HG03558 (cell line): Measurements from ENCODE around the gene NPIPB9.
A peak's percentile ranks its signal among the peaks of the same experiment; 100 is the strongest.
"Not testable (repeated sequence)": the region's sequence is repeated elsewhere in the genome, so short reads cannot be mapped to it uniquely, and the experiment has no call there.

Experiments
- ATAC-seq: cut with Tn5 transposase; IDR thresholded peaks from one replicate; pipeline ENCODE4 v1.9.1; 2021; ENCODE audit warnings: moderate number of reproducible peaks; ENCODE audit not compliant: unreplicated experiment; ENCODE audit errors: extremely low read depth

The NPIPB9 gene

DNA sequence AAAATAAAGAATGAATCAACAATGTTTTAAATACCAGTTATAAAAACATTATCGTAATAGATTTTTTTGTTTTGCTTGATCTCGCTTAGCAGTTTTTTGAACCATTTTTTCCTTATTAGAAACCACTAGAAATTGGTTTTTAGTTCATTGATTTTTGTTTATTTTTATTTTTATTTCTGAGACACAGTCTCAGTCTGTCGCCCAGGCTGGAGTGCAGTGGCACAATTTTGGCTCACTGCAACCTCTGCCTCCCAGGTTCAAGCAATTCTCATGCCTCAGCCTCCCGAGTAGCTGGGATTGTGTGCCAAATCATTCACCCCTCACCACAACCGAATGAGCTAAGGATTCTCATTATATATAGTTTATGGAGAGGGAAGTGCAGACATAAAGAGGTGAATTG lies at the start of gene NPIPB9:
NPIPB9 (plus strand) TSS at position 301 of the 400 bp plus-strand sequence.
- ATAC-seq, result not testable (repeated sequence)

- not testable (repeated sequence) for ATAC-seq
Observed at GRCh38 chr16:28704246-28704645, 47.3 kb upstream of the NPIPB9 start.

GRCh38 chr16:28711220-28712083 lies 40.1 kb upstream of the NPIPB9 start, which contains the start of gene EIF3C:
Gene EIF3C (plus strand): TSS chr16:28711464. CDS start chr16:28711687, 223 bp downstream.
- peak; percentile 87 for ATAC-seq

DNA sequence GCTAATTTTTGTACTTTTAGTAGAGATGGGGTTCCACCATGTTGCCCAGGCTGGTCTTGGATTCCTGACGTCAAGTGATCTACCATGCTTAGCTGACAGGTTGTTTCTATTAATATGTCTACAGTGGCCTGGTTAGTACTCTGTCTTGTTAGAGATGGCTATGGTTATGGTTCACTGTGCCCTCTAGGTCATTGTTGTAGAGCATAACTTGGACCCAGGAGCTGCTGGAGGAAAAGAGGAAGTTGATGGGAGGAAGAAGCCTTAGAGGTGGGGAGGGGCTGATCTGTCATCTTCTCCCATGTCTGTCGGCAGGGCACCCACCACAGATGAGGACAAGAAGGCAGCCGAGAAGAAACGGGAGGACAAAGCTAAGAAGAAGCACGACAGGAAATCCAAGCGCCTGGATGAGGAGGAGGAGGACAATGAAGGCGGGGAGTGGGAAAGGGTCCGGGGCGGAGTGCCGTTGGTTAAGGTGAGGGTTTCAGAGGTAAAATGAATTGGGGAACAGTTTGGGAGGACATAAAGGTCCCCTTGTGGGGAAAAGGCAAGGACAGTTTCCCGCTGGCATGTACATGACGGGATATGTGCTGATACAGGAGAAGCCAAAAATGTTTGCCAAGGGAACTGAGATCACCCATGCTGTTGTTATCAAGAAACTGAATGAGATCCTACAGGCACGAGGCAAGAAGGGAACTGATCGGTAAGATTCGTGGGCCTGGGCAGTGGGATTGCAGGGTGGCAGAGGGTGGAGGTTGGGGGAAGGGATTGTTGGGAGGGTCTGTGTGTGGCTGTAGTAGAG lies 28.5 kb upstream of the NPIPB9 start:
- ATAC-seq, result not testable (repeated sequence)

DNA sequence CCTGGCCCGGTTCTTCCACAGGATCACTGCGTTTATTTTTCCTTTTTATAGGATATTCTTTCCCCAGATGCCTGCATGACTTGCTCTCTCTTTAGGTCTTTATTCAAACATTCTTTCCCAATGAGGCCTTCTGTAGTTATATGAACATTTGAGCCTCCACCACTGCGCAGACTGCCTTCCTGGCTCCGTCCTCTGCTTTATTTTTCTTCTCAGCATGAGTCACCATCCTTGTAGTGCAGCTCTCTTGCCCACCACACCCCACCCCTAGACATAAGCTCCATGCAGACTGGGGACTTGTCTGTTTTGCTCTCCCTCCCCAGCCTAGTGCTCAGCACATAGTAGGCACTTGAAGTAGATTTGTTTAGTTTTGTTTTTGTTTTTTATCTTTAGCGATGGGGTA lies 20.3 kb upstream of the NPIPB9 start:
- ATAC-seq, result not testable (repeated sequence)

- not testable (repeated sequence) for ATAC-seq
Observed at GRCh38 chr16:28732455-28733124, 19.0 kb upstream of the NPIPB9 start.

DNA sequence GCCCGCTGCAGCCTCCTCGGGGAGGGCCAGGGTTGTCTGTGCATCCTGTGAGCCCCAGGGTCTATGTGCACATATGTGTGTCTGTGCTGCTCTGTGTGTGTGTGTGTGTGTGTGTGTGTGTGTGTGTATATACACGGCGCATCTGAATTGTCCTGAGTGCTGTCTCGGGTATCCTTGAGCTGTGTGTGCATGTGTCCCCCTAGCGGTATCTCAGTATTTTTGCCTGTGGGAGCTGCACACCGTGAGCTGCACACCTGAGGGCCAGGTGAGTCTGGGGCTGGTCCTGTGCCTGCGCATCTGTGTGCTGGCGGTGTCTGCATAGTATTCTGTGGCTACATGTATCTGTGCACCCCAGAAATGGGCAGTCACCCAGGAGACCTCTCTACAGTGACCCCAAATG lies 11.8 kb upstream of the NPIPB9 start:
- ATAC-seq, result not testable (repeated sequence)

GRCh38 chr16:28740631-28741030 lies 11.0 kb upstream of the NPIPB9 start:
- not testable (repeated sequence) for ATAC-seq

GRCh38 chr16:28741295-28741694 lies 10.3 kb upstream of the NPIPB9 start:
- ATAC-seq, result not testable (repeated sequence)

DNA sequence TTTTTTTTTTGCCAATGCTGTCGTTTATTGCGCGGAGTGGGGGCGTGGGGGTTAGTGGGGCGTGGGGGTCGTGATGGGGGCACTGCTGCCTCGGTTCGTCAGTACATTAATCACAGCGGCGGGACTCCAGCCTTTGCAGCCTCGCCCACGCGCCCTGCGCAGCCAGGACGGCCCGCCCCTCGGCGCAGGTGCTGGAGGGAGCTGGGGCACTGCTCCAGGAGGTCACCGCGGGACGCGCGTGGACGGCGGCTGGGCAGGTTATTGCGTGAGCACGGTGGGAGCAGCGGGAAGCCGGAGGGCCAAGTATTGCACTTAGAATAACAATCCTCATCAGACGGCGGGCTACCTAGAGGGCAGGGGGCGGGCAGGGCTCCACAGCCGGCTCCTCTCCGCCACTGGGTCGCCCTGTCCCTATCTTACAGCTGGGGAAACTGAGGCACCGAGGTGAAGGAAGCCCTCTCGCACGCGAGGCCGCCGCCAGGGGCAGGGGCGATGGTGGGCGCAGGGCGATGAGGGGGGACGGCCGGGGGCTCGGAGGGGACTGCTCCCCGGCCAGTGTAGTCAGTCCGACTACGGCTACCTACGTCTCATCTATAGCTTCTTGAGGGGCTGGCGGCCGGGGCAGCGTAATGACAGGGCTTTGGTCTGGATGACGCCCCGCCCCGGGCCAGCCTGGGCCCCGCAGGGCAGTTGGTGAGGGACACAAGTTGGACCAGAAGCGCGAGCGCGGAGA lies 4.8 kb upstream of the NPIPB9 start:
- ATAC-seq, result not testable (repeated sequence)

- not testable (repeated sequence) for ATAC-seq
Observed at GRCh38 chr16:28749997-28750465, 1.6 kb upstream of the NPIPB9 start.

GRCh38 chr16:28750469-28751067 lies 1.0 kb upstream of the NPIPB9 start:
- not testable (repeated sequence) for ATAC-seq

DNA sequence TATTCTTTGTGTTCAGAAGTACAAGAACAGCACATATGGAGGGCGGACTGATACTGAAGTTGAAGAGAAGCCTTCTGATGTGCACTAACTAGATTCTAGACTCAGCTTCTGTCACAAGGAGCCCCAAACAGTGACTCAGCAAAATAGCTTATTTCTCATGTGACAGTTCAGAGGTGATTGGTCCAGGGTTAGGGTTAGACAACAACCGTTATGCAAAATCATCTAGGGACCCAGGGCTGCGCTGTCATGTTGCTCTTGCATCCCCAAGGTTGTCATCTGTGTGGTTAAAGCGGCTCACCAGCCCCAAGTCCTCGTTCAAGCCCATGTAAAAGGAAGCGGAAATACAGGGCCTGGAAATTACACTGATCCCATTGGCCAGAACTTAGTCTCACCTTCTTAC lies 30.1 kb downstream of the NPIPB9 start:
- ATAC-seq, result not testable (repeated sequence)

DNA sequence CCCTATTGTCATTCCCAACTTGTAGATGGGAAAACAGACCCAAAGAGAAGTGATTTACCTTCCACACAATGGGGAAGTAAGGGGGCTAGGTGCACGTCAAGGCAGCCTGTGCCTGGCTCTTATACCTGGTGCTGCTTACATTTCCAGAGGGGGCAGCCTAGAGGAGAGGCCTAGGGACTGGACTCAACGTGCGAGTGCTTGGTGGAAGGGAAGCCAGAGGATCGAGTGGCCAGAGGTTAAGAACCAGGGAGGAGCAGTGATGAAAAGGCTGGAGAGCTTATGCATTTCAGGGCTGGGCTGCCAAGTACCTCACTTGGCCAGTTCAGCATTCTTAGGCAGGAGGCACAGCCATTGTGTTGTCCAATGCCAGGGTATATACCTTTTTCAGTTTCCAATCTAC lies 30.8 kb downstream of the NPIPB9 start:
- ATAC-seq, result not testable (repeated sequence)

DNA sequence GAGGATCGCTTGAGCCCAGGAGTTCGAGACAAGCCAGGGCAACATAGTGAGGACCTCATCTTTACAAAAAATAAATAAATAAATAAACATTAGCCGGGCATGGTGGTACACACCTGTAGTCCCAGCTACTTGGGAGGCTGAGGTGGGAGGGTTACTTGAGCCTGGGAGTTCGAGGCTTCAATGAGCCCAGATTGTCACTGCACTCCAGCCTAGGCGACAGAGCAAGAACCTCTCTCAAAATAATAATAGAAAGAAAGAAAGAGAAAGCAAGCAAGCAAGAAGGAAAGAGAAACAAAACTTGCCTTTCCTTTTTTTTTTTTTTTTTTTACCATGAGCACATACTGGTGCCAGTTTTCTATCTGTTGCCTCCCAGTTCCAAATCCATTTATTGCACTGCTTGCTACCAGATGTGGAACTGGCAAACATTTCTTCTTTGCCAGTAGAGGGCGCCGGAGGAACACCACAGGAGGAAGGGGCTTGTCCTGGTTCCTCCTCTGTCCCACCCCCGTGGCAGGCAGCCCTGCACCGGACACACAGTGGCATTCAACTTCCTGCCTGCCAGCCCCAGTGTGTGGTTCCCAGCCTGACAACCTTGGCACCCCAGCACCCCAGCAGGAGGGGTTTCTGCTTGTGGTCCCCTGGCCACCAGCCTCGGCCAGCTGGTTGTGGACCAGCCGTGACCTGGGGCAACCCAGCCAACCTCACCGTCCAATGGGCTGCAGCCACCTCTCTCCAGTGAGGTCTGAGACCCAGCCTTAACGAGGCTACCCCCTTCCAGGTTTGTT lies 50.8 kb downstream of the NPIPB9 start:
- not testable (repeated sequence) for ATAC-seq

DNA sequence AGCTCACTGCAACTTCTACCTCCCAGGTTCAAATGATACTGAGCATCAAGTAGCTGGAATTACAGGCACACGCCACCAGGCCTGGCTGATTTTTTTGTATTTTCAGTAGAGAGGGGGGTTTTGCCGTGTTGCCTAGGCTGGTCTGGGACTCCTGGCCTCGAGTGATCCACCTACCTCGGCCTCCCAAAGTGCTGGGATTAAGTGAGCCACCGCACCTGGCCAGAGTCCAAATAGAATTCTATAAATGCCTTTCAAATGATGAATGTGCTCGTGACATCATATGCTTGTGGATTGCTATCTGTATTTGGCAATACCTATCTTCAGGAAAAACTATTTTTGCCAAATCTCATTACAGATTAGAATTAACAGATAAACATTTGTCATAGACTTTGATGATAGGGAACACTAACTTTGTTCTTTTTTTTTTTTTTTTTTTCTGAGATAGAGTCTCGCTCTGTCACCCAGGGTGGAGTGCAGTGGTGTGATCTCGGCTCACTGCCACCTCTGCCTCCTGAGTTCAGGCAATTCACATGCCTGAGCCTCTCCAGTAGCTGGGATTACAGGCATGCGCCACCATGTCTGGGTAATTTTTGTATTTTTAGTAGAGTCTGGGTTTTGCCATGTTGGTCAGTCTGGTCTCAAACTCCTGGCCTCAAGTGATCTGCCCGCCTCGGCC lies 56.0 kb downstream of the NPIPB9 start:
- ATAC-seq, result not testable (repeated sequence)

DNA sequence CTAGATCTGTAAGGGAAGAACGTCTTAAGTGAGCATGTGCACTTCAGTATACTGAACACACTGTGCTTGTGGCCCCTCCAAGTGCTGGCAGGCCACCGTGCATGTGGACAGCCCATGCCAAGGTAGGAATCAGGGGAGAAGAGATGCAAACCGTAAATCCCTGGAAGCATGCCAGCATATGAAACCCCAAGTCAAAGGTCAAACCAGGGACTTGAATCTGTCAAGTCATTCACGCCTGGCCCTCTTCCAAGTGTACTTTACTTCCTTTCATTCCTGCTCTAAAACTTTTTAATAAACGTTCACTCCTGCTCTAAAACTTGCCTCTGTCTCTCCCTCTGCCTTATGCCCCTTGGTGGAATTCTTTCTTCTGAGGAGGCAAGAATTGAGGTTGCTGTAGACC lies 68.4 kb downstream of the NPIPB9 start:
- no peak for ATAC-seq

DNA sequence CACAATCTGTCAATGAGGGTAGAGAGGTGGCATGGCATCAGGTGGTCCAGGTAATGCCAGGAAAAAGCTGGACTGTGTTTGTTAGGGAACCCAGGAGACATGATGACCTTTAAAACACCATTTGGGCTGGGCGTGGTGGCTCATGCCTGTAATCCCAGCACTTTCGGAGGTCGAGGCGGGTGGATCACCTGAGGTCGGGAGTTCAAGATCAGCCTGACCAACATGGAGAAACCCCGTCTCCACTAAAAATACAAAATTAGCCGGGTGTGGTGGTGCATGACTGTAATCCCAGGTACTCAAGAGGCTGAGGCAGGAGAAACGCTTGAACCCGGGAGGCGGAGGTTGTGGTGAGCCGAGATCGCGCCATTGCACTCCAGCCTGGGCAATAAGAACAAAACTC lies 69.0 kb downstream of the NPIPB9 start:
- ATAC-seq, result not testable (repeated sequence)
